Raji (cell line): Measurements from ENCODE around the gene SLC6A19.

Experiments used
- POLR2A ChIP-seq: IDR thresholded peaks from 2 replicates; pipeline ENCODE4 v1.6.1; 2011; ENCODE audit warnings: low read depth, low read length, control low read depth; ENCODE audit not compliant: insufficient read depth

SLC6A19 gene

DNA sequence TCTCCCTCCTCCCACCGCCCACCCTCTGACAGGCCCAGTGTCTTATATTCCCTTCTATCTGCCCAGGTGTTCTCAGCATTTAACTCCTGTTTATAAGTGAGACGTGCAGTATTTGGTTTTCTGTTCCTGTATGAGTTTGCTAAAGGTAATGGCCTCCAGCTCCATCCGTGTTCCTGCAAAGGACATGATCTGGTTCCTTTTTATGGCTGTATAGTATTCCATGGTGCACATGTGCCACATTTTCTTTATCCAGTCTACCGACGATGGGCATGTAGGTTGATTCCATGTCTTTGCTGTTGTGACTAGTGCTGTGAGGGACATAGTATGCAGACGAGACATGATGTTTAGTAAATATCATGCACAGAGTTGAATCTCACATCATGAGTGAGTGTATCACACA lies 7.0 kb upstream of the SLC6A19 start:
- no peak for TF ChIP-seq POLR2A

DNA sequence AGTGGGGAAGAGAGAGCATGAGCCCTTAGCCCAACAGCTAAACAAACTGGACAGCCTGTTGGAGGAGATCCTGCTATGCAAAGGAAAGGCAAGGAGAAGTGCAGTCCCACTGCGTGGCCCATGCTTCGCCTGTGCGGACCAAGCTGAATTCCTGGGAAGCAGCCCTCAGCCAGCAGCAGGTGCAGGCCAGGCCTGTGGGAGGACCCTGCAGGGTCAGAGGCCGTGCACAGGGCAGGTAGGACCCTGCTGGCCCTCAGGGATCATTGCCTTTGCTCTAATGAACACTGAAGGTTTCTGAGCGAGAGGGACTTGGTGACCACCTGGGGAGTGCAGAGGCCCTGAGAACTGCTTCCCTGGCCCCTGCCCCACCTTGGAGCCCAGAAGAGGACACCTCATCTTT lies 6.0 kb upstream of the SLC6A19 start:
- TF ChIP-seq POLR2A, result no peak

DNA sequence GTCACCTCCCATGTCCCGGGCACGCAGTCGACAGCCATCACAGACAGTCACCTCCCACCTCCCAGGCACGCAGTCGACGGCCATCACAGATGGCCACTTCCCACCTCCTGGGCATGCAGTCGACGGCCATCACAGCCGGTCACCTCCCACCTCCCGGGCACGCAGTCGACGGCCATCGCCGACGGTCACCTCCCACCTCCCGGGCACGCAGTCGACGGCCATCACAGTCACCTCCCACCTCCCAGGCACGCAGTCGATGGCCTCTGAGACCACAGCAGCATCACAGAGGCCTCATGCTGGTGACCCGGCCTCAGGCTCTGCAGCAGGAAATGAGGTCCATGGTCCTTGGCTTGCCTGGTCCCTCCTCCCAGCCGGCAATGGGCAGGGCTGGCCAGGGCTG lies 5.5 kb upstream of the SLC6A19 start:
- TF ChIP-seq POLR2A, result no peak

DNA sequence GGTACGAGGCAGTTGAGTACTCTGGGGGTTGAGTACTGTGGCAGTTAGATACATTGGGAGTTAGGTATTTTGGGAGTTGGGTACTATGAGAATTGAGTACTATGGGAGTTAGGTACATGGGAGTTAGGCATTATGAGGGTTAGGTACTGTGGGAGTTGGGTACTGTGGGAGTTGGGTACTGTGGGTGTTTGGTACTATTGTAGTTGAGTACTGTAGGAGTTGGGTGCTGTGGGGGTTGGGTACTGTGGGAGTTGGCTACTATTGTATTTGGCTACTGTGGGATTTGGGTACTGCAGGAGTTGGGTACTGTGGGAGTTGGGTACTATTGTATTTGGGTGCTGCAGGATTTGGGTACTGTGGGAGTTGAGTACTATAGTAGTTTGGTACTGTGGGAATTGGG lies 4.8 kb upstream of the SLC6A19 start:
- no peak for TF ChIP-seq POLR2A

DNA sequence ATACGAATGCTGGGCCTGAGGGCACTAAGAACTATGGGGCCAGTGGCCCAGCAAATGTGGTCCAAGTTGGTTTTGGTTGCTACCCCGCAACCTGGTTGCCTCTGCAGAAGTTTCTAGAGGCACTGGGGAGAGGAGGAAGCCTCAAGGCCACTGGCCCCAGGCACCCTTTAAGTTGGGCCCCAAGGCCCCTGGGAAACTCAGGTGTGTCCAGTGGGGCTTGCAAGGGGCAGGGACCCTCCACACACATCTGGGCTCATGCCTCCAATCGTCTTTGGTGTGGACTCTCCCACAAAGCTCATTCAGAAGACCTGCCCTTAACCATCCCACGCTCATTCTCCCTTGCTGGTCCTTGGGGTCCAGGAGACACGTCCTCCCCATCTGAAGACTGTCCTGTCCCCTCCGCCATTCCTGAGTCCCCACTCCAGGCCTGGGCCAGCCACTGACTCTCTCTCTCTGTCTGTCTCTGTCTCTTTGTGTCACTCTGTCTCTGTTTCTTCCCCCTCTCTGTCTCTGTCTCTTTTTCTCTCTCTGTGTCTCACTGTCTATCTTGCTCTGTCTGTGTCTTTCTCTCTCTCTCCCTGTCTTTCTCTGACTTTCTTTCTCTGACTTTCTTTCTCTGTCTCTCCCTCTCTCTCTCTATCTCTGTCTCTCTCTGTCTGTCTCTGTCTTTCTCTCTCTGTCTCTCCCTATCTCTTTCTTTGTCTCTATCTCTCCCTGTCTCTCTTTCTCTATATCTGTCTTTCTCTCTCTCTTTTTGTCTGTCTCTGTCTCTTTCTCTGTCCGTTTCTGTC lies 3.3 kb upstream of the SLC6A19 start:
- no peak for TF ChIP-seq POLR2A

DNA sequence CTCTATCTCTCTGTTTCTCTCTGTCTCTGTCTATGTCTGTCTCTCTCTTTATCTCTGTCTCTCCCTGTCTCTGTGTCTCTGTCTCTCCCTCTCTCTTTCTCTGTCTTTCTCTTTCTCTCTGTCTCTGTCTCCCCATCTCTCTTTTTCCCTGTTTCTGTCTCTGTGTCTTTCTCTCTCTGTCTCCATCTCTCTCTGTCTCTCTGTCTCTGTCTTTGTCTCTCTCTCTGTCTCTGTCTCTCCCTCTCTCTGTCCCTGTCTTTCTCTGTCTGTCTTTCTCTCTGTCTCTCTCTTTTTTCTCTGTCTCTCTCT lies 2.1 kb upstream of the SLC6A19 start:
- no peak for TF ChIP-seq POLR2A

DNA sequence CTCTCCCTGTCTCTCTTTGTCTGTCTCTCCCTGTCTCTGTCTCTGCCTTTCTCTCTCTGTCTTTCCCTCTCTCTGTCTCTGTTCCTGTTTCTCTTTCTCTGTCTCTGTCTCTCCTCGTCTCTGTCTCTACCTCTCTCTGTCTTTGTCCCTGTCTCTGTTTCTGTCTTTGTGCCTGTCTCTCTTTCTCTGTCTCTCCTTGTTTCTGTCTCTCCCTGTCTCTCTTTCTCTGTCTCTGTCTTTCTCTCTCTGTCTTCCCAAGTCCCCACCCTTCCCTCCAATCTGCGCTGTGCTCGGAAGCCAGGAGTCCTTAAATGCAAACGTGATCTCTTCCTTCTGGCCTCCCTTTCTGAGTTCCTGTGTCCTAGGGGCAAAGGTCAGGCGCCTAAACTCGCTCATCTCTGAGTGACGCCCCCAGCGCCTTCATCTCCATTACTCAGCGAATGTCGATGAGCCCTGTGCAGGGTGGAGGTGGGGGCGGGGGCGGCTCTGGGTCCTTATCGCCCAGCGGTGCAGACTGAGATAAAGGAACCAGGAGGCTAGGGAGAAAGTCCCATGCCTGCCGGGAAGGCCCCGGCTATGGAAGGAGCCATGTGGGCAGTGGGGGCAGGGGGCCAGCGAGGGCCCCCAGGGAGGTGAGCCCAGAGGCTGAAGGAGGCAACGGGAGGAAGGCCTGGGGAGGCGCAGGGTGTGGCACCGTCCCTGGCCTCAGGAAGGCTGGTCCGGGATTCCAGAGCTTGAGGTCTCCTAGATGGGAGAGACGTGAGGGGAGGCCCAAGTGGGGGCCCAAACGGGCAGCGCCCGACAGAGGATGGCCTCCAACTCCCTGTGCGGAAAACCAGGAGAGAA lies 1.5 kb upstream of the SLC6A19 start:
- no peak for TF ChIP-seq POLR2A

DNA sequence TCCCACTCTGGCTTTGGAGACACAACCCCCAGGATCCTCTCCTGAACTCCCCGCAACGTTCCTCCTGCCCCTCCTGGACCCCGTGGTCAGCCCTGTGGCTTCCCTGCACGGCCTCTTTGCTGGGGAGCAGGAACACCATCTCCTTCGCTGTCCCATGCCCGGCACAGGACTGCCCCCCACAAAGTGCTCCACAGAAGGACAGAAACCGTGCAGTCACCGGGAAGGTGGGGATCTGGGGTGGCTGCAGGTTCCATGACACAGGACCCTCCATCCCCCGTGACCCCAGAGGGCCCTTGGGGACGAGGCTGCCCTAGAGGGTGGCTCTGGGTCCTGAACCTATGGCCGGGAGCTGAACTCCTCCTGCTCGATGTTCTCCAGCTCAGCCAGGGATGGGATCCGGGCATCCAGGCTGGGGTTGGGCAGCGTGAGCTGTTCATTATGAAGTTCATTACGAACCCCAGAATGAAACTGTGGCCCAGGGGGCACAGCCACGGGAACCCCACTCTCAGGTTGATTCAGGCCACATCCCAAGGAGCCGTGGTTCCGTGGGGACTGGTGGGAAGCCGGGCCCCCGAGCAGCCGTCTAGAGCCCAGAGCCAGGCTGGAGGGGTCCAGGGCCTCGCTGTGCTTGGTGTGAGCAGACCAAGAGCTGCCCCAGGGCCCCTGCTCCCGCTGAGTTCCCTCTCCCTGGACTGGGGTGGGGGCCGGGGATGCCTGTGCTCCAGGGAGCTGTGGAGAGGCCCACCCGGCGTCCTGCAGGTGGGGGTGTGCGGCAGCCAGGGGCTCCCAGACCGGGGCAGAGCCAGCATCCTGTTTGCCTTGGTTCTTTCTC lies 684 bp upstream of the SLC6A19 start:
- TF ChIP-seq POLR2A, result no peak

DNA sequence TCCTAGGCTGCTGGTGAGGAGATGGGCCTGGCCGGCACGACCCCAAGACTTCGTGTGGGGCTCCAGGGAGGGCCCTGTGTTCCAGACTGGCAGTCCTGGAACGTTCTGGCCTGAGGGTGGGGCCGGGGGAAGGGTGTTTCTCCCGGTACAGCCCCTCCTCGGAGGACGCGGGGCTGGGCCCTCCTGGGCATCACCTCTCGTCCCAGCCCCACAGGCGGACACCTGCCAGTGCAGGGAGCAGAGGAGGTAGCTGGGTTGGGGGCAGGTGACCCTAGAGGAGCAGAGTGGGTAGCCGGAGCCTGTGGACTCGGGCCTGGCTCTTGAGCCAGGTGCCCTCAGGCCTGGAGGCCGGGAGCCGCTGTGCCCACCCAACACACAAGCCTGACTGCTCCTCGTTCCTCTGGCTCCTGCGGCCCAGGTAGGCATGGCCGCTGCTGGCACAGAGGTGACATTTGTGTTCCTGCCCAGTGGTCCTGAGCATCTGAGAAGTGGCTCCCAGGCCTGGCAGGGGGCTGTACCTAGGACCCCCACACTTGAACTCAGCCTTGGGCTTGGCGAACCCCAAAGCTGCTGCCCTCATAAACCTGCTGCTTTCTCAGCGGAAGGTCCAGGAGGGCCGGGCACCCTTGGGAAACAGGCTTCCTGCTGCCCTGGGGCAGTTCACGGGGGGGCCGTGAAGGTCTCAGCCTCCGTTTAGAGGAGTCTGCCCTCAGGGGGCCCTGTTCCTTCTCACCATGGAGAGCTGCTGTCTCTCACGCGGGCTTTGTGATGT lies 817 bp downstream of the SLC6A19 start:
- no peak for TF ChIP-seq POLR2A

DNA sequence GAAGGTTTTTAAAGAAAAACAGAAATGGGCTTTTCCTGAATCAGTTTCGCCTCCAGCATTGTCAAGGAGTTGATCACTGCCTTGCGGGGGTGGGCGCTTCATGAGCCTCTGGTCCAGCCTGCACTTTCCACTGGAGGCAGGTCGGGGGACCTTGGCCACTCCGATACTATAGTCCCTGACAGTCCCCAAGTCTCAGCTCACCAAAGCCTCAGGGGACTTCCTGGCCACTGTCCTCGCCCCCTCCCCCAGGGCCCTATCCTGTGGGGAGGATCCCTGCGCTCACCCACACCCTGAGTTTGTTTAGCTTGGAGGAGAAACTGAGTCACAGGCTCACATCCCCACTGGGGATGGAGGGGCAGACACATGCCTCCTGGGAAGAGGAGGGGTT lies 1.4 kb downstream of the SLC6A19 start:
- TF ChIP-seq POLR2A, result no peak

DNA sequence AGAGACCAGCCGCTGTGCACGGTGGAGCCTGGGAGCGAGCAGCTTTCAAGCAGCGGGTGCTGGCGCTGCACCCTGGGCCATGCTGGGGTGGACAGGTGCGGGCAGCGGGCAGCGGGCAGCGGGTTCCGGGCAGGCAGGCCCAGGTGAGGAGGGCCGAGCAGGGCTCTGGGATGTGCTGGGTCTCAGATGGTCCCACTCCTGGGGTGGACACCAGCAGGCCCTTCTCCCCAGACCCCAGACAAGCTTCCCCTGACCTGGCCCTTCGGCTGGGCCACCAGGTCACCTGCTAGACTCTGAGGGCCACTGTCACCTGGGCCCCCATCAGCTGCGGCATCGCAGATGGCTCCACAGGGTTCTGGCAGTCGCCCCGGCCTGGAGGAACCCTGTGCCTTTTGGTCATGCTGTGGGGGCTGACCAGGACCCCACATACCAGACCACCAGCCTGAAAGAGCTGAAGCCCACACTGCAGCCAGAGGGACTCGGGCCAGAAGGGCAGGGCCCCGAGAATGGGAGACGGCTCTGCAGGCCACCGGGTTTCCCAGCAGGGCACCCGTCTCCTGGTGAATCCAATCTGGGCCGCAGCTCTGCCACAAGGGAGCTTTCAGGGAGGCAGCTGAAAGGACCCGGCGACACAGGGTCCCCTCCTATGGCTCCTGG lies 2.0 kb downstream of the SLC6A19 start:
- TF ChIP-seq POLR2A, result no peak

DNA sequence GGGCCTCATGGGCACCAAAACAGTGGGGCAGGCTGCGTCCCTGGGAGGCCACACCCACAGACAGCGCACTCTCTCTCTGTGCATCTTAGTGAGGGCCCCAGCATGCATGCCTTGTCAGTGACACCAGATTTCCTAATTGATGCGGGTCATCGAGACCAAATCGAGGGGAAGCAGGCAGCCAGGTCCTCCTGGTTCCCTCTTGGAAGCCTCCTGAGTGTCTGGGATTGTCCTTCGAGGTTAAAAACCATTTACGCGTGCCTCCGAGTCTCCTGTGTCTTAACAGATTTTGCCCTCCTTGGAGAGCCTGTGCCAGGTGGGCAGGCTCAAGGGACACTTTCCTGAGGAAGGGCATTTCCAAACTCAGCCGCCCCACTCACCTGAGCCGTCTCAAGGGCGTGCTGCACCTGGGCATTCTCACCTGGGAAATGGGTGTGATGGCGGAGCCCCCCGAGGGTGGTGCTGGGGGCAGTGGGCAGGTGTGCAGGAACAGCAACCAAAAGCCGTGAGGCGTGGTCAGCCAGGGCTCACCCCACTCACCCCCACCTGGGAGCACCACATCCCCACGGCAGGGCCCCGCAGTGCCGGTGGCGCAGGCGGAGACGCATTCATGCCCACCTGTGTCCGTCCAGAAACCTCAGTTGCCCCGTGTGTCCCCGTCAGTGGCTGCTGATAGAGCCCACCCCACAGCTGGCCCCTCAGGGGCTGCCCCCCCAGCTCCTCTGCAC lies 2.7 kb downstream of the SLC6A19 start:
- no peak for TF ChIP-seq POLR2A

DNA sequence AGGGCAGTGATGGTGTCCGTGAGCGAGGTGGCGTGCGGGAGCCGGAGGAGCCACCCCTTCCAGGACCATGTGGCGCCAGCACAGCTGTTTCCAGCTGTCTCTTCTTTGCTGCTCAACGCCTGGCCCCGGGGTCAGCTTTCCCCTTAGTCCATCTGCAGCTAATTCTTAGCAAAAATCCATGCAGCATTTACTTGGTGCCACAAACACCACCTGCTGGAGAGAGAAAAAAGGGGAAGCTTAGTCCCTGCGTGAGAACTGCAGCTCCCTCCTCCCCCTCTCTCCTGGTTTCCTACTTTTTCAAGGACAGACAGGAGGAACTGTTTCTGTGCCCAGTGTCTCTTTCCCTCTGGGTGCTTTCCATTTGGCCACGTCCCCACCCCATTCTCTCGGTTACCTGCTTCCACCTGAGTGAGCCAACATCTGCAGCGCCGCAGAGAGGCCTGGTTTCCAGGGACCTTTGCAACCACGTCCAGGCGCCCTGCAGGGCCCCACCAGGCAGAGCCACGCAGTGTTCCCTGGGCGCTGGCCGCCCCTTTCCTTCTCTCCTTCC lies 3.4 kb downstream of the SLC6A19 start:
- TF ChIP-seq POLR2A, result no peak
